HG02885 (cell line): ENCODE measurements around the gene FBXL7.

Experiments
- ATAC-seq: cut with Tn5 transposase; IDR thresholded peaks from one replicate; pipeline ENCODE4 v1.9.1; 2021; ENCODE audit warnings: mild to moderate bottlenecking; ENCODE audit not compliant: unreplicated experiment, poor library complexity

The FBXL7 gene

GRCh38 chr5:15901151-15901550, 401.2 kb downstream of the FBXL7 start:
- no peak for ATAC-seq

GRCh38 chr5:15902066-15902465, 402.1 kb downstream of the FBXL7 start:
- no peak for ATAC-seq

DNA sequence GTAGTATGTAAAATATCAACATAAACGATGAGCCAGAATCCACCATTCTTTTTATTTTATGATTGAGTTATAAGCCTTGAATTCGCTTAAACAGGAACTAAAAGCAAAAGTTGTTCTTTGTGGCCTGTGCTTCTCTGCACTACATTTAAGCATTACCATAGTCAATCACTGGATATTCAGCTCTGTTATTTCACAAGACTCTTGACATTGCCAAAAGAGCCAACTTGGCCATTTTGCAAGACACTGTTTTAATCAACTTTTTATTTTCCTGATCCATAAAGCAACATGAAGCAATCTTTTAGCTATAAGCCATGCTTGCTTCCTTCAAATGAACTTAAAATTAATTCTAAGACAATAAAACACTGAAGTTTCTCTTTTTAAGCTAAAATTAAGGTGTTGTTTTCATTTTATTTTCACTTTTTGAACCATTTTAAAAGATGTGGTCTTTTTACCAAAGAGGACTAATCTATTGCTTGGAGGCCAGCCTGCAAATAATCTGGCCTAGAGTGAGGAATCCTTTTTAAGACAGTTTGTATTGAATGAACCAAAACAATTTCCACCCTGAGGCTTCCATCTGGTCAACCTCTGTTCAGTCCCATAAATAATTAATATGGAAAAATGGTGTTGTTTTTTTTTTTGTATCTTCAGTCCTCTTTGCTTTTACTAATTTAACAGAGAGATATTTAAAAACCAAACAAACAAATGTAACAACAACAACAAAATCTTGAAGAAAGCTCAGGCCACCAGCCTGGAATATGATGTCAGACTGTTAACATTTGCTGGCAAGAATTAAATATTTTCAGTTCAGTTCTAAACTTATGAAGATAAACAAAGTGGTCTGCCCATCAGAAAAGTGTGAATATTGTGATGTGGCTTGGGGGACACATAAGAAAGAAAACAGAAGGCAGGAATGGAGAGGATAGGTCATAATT, 405.2 kb downstream of the FBXL7 start:
- ATAC-seq: no peak

DNA sequence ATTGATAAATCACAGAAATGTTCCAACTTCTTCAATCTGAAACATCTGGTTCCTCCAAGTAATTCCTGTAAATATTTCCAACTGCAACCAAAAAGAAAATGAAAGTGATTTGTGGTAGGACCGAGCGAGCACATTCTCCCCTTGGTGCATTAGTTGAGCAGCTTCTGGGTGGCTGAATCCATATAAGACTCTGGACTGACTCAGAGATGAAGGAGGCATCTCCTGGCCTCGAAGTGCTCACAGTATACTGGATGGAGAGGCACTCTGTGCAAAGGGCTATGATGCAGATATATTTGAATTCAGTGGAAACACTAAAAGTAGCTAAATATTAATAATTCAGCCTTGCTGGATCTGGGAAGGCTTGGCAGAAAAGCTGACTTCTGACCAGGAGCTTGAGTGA, 414.7 kb downstream of the FBXL7 start:
- no peak for ATAC-seq

- ATAC-seq: no peak
Observed at GRCh38 chr5:15926586-15926985, 426.6 kb downstream of the FBXL7 start.

DNA sequence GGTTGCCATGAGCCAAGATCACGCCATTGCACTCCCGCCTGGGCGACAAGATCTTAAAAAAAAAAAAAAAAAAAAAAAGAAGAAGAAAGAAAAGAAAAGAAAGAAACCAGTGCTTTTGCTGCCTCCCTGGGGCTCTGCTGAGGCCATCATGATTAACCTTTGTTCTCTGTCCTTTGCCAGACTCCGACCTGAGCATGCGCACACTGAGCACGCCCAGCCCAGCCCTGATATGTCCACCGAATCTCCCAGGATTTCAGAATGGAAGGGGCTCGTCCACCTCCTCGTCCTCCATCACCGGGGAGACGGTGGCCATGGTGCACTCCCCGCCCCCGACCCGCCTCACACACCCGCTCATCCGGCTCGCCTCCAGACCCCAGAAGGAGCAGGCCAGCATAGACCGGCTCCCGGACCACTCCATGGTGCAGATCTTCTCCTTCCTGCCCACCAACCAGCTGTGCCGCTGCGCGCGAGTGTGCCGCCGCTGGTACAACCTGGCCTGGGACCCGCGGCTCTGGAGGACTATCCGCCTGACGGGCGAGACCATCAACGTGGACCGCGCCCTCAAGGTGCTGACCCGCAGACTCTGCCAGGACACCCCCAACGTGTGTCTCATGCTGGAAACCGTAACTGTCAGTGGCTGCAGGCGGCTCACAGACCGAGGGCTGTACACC, 427.9 kb downstream of the FBXL7 start:
- no peak for ATAC-seq

DNA sequence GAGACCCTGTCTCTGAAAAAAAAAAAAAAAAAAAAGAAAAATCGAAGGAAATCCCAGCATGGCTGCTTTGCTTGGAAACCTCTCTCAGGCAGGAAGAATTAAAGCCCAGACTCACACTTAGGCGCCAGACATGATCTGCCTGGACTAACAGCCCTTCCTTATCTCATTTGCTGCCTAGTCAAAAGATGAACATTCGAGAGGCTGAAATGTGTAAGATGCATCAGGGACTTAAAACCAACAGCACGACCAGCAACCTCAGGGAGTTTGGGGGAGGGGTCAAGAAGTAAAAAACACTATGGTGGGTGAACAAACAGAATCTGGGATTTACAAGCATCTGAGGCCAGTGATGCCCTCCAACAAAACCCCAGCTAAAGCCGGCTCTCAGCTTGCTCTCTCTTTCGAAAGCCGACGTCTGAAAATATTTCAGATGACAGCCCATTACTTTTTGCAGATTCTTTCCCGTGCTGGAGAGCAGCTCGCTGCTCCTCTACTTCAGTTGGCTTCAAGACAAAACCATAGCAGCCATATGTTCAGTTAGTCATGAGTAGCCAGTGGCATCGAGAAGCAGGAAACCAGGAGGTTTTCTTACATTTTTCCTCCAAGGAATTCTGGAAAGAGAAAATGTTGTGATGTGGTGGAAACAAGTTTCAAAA, 429.8 kb downstream of the FBXL7 start:
- ATAC-seq: no peak

DNA sequence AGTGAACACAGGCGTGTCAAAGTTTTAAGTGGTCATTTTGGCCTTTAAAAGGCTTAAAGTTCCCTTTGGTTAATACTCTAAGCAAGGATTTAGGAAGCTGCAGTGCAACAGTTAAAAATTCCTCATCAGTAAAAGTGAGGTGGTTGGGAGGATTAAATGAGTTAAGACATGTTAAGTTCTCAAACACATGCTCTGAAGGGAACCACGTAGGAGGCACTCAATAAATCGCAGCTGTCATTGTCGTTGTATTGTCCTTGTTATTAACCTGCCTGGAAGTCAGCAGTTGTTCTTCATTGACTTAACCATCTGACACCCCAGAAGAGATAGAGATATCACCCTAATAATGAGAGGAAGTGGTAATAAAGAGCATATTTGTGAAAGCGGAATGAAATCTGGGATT, 432.1 kb downstream of the FBXL7 start:
- ATAC-seq: no peak

DNA sequence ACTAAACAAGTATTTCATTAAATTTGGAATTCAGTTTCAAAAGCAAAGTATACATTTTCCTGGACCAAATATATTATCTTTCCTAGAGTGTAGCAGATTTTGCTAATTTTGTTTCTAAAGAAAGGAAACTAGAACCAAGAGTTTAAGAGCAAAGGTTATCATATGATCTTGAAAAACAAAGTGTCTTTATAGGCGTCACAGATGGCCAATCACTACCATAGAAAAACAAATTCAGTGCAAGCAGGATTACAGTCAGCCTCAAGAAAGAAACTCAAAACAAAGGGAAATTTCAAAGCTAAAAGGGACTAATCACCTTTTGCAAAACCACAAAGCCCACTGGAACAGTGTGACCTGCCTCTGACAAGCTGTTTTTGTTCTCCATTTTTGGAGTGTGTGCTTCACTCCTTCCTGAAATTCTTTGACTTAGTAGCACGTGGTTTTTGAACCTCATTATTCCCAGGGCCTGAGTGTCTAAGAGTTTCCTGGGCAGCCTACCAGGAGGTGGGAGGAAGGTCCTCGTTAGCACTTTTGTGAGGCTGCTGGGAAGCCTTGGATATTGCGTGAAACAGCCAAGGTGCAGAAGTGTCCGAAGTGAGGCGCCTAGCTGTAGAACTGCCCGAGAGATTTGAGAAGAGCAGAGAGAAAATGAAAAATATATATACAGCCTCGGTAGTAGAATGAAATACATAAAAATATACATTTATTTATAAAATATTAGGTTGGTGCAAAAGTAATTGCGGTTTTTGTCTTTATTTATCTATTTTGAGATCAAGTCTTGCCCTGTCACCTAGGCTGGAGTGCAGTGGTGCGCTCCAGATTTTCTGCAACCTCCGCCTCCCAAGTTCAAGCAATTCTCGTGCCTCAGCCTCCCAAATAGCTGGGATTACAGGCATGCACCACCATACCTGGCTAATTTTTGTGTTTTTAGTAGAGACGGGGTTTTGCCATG, 433.6 kb downstream of the FBXL7 start:
- ATAC-seq: no peak

GRCh38 chr5:15936505-15937245, 436.7 kb downstream of the FBXL7 start:
- no peak for ATAC-seq

GRCh38 chr5:15937708-15938107, 437.7 kb downstream of the FBXL7 start:
- ATAC-seq: no peak

DNA sequence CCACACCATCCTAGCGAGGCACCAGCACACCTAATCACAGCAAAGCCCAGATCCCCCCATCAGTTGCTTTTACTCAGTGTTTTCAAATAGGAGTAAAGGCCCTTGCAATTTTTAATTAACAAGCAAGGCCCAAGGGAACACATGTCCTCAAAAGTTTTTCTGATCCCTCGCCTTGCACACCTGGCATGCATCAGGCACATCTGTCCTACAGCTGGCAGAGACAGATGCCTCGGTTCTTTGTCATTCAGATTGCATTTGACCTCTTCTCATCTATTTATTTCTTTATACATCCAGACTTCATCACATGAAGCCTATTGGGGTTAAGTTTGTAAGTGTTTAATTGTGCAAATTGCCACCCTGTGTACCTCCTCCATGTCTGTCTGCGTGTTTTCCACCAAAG, 438.2 kb downstream of the FBXL7 start:
- no peak for ATAC-seq

GRCh38 chr5:15938961-15939360, 439.0 kb downstream of the FBXL7 start:
- no peak for ATAC-seq

DNA sequence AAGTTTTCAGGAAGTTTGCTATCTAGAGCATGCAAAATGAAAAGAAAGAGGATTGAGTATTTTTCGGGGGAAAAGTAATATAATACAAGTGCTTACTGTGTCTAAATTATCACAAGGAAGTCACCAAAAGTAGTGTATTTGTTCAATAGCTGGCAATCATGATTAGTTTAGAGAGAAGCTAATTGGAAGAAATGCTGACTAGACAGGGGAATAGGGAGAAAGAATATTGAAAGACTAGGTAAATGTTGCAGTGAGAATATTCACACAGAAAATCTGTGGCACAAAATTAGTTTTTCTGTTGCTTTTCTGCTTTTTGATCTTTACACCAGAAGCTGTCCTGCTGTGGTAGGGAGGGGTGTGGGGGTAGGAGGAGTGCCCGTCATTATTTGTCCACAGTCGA, 440.9 kb downstream of the FBXL7 start:
- no peak for ATAC-seq

- ATAC-seq: no peak
Observed at GRCh38 chr5:15943487-15943886, 443.5 kb downstream of the FBXL7 start.

DNA sequence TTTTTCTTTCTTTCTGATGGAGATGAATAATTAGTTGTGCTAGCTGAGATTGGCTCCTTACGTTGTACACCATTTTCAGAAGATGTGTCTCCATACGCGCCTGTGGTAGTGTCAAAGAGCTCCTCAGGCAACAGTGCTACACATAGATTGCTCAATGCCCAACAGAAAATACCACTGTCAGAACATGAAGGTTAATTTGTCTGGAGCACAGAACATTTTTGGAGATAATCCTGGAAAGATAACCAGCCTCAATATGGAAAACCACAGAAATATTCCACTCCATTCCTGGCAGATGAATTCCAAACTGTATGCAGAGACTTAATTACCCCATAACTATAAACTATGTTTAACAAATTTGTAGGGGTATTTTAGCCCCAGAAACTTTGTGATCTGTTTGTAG, 446.0 kb downstream of the FBXL7 start:
- ATAC-seq: no peak

- ATAC-seq: no peak
Observed at GRCh38 chr5:15948190-15948589, 448.2 kb downstream of the FBXL7 start.

DNA sequence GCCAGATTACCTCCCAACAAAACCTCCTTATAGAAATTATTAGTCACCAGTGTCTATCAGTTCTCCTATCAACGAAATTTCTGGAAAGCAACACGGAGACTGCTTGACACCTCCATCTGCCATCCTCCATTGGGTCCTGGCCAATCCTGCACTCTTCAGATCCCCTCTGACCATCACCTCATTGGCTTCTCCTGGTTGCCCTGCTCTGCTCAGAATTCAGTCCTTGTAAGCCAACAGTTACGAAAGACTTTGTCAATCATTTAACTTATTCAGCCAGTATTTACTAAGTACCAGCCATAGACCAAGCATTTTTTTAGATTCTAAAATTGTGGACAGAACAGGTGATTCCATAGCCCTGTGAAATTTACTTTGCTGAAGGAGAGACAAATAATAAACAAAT, 451.1 kb downstream of the FBXL7 start:
- no peak for ATAC-seq

DNA sequence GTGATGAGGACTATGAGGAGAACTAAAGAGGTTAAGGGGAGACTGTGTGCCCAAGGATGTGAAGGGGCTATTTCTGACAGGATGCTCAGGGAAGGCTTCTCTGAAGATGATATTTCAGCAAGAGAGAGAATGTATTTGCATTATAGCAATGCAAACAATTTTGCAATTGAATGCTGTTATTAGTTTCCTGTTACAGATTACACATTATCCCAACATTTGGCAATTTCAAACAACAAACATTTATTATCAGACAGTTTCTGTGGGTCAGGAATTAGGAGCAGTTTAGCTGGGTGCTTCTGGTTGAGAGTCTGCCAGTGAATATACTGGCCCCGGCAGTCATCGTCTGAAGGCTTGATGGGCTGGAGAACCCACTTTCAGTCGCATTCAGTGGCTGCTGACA, 451.6 kb downstream of the FBXL7 start:
- no peak for ATAC-seq
